ENCODE results near the gene PVALEF.

- no peak for TF ChIP-seq CEBPB (IDR thresholded peaks at IDR 0.05; ENCODE audit: low read depth, low read length)
- no peak for TF ChIP-seq POLR2A (IDR thresholded peaks at IDR 0.05; ENCODE audit: control extremely low read depth in 1 of 2, low read depth in 2 of 2, low read length in 2 of 2)
- no peak for TF ChIP-seq POLR2AphosphoS5 (IDR thresholded peaks at IDR 0.05; ENCODE audit: low read depth, low read length)
- TF ChIP-seq, protein P1, sequence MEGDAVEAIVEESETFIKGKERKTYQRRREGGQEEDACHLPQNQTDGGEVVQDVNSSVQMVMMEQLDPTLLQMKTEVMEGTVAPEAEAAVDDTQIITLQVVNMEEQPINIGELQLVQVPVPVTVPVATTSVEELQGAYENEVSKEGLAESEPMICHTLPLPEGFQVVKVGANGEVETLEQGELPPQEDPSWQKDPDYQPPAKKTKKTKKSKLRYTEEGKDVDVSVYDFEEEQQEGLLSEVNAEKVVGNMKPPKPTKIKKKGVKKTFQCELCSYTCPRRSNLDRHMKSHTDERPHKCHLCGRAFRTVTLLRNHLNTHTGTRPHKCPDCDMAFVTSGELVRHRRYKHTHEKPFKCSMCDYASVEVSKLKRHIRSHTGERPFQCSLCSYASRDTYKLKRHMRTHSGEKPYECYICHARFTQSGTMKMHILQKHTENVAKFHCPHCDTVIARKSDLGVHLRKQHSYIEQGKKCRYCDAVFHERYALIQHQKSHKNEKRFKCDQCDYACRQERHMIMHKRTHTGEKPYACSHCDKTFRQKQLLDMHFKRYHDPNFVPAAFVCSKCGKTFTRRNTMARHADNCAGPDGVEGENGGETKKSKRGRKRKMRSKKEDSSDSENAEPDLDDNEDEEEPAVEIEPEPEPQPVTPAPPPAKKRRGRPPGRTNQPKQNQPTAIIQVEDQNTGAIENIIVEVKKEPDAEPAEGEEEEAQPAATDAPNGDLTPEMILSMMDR (IDR thresholded peaks at IDR 0.05; ENCODE audit: control extremely low read depth in 1 of 3, insufficient read depth in 1 of 3, low read depth in 1 of 3, low read length in 3 of 3): no peak
- no peak for TF ChIP-seq BRCA1 (IDR thresholded peaks at IDR 0.05; ENCODE audit: low read depth, low read length)
- TF ChIP-seq EZH2 (IDR thresholded peaks at IDR 0.05; ENCODE audit: low read depth, low read length, severe bottlenecking): no peak
- TF ChIP-seq EP300 (IDR thresholded peaks at IDR 0.05; ENCODE audit: borderline replicate concordance in 1 of 2, low read depth in 2 of 2, low read length in 2 of 2): no peak
- TF ChIP-seq YY1 (IDR thresholded peaks at IDR 0.05; ENCODE audit: low read depth, low read length): no peak
- no peak for TF ChIP-seq TEAD4 (IDR thresholded peaks at IDR 0.05; ENCODE audit: low read depth, low read length)
- no peak for TF ChIP-seq USF2 (IDR thresholded peaks at IDR 0.05; ENCODE audit: low read length)
- TF ChIP-seq RFX5 (IDR thresholded peaks at IDR 0.05; ENCODE audit: borderline replicate concordance, low read depth, low read length): no peak
- no peak for TF ChIP-seq TCF12 (IDR thresholded peaks at IDR 0.05; ENCODE audit: low read depth, low read length)
- TF ChIP-seq HDAC2 (IDR thresholded peaks at IDR 0.05; ENCODE audit: borderline replicate concordance in 1 of 2, low read depth in 2 of 2, low read length in 2 of 2): no peak
- no peak for TF ChIP-seq KDM5A (IDR thresholded peaks at IDR 0.05; ENCODE audit: low read length)
These were observed 57.3 kb downstream of the PVALEF start for GRCh38 chr17:81222620-81222905.
